NCI-H69 (cell line): Measurements from ENCODE around the gene HTR6.
A peak's percentile ranks its signal among the peaks of the same experiment; 100 is the strongest.

Source experiments
- DNase-seq: peaks from one replicate; lab custom pipeline; 2025; lab: John Stamatoyannopoulos, UW

The HTR6 gene

DNA sequence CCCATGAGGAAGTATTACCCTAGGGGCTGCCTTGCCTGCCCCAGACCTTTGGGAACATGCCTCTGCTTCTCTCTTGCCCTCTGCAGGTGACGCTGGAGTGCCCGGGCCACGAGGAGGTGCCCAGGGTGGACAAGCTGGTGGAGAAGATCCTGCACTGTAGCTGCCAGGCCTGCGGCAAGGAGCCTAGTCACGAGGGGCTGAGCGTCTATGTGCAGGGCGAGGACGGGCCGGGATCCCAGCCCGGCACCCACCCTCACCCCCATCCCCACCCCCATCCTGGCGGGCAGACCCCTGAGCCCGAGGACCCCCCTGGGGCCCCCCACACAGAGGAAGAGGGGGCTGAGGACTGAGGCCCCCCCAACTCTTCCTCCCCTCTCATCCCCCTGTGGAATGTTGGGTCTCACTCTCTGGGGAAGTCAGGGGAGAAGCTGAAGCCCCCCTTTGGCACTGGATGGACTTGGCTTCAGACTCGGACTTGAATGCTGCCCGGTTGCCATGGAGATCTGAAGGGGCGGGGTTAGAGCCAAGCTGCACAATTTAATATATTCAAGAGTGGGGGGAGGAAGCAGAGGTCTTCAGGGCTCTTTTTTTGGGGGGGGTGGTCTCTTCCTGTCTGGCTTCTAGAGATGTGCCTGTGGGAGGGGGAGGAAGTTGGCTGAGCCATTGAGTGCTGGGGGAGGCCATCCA lies 7.8 kb upstream of the HTR6 start:
- no peak for DNase-seq

DNA sequence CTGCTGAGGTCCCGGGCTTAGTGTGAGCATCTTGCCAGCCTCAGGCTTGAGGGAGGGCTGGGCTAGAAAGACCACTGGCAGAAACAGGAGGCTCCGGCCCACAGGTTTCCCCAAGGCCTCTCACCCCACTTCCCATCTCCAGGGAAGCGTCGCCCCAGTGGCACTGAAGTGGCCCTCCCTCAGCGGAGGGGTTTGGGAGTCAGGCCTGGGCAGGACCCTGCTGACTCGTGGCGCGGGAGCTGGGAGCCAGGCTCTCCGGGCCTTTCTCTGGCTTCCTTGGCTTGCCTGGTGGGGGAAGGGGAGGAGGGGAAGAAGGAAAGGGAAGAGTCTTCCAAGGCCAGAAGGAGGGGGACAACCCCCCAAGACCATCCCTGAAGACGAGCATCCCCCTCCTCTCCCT lies 7.2 kb upstream of the HTR6 start:
- no peak for DNase-seq

DNA sequence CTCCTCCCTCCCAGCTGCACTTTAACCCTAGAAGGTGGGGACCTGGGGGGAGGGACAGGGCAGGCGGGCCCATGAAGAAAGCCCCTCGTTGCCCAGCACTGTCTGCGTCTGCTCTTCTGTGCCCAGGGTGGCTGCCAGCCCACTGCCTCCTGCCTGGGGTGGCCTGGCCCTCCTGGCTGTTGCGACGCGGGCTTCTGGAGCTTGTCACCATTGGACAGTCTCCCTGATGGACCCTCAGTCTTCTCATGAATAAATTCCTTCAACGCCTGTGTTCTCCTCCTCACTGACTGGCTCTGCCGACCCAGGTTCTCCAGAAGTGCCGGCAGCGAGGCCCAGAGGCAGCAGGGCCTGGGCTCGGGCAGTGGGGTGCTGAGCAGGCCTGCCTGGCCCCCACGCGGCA lies 6.5 kb upstream of the HTR6 start:
- DNase-seq: no peak

DNA sequence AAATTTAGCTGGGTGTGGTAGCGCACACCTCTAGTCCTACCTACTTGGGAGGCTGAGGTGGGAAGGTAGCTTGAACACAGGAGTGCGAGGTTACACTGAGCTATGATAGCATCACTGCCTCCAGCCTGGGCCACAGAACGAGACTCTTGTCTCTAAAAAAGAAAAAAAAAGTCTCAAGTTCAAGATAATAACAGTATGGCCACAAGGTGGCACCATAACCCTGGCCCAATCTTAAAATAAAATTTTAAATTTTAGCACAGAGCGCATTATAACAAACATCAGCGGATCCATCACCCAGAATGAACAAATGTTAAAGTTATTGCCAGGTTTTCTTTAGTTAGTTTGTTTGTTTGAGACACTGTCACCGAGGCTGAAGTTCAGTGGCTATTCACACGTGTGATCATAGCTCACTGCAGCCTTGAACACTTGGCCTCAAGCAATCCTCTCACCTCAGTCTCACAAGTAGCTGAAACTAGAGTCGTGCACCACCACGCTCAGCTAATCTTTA lies 2.9 kb upstream of the HTR6 start:
- DNase-seq: peak; percentile 30

DNA sequence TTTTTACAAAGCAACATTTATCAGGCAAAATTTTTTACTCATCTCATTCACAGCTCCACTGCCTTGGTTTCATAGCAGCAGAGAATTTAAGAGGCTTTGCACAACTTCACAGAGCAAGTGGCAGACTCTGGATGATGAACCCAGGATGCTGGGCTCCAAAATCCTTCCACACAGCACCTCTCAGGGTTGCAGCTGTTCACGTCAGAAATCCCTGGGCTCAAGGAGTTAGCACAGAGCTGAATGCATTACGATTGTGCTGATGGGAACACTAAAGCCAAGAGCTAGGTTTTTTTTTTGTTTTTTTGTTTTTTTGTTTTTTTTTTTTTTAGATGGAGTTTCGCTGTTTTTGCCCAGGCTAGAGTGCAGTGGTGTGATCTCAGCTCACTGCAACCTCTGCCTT lies 2.4 kb upstream of the HTR6 start:
- DNase-seq: no peak

DNA sequence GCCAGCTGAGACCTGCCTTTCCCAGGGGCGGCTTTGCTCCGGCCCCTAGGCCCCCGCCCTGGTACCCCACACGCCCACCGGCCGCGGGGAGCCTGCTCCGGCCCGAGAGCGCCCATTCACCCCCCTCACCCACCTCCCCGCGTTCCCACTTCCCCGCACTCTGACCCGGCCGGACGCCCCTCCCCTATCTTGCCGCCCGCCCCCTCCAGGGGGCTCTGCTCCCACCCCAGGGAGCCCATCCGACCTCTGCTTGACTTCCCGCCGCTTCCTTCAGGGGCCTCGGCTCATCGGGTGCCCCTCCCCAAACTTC lies 466 bp downstream of the HTR6 start:
- no peak for DNase-seq

DNA sequence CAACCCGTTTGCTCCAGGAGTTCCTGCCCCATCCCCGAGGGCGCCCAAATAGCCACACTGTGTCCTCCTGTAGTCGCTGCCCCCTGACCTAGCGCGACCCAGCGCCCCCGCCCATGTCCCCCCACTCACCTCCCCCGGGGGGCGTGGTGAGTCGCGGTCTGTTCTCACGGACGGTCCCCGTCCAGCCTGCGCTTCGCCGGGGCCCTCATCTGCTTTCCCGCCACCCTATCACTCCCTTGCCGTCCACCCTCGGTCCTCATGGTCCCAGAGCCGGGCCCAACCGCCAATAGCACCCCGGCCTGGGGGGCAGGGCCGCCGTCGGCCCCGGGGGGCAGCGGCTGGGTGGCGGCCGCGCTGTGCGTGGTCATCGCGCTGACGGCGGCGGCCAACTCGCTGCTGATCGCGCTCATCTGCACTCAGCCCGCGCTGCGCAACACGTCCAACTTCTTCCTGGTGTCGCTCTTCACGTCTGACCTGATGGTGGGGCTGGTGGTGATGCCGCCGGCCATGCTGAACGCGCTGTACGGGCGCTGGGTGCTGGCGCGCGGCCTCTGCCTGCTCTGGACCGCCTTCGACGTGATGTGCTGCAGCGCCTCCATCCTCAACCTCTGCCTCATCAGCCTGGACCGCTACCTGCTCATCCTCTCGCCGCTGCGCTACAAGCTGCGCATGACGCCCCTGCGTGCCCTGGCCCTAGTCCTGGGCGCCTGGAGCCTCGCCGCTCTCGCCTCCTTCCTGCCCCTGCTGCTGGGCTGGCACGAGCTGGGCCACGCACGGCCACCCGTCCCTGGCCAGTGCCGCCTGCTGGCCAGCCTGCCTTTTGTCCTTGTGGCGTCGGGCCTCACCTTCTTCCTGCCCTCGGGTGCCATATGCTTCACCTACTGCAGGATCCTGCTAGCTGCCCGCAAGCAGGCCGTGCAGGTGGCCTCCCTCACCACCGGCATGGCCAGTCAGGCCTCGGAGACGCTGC lies 1.1 kb downstream of the HTR6 start:
- DNase-seq: no peak

DNA sequence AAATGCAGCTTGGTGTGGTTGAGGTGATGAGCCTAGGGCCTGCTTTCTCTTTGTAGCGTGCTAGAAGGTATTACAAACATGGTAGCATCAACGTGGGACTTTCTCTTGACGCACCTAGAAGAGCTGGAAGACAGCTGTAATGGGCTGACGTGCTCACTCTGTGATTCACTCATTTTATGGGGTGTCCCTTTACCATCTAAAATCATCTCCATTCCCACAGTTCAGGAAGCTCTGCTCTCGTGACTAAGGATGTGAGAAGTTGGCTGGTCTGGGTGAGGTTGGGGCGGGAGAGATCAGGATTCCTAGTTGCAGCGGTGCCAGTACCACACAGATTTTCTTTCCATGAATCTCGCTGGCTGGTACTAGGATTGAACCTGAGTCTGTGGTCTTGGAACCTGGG lies 4.2 kb downstream of the HTR6 start:
- DNase-seq: no peak

DNA sequence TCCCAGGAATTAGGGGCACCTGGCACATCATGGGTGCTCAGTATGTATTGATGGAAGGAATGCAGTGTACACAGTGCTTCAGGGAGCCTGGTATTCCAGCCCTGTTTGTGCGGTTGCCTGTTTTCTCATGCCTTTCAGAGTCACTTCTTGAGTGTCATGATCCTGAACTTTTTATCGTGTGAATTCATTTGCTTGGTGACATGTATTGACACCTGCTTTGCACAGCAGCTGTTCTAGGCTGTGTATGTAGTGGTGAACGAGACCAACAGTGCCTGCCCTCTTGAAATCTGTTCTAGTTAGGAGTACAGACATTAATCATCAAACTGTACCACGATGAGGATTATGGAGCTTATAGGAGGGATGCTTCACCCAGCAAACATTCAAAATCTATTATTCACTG lies 6.1 kb downstream of the HTR6 start:
- no peak for DNase-seq

DNA sequence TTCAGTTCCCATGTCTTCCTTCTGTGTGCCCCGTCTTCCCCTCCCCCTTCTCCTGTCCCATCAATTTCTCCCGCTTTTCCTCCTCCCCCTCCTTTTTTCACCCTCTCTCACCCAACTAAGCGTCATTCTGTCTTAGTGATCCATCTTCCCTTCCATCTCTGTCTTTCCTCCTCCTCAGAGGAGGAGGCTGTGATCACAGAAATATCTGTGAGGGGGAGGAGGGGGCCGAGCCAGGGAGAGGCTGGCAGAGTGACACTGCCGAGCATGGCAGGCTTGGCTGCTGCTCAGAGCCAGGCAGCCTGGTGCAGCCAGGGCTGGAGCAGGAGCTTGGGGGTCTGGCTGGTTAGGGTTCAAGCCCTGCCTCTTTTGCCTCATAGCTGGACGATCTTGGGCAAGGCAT lies 7.6 kb downstream of the HTR6 start:
- no peak for DNase-seq

DNA sequence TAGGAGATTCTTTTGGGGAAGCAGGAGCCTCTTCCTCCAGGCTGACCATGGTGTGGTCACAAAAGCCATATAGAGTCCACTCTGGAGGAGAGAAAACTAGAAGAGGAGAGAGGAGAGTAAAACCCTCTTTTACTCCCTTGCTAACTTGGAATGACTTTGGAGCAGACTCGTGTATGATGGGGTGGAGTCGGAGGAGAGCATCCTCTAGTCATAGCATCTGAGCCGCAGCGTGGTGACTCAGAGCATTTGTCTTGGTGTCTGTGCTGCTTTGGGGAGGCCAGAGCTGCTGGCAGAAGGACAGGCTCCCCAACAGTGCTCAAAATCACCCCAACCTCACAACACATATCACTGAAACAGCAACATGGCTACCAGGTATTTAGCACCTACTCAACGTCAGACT lies 11.1 kb downstream of the HTR6 start:
- DNase-seq: no peak

DNA sequence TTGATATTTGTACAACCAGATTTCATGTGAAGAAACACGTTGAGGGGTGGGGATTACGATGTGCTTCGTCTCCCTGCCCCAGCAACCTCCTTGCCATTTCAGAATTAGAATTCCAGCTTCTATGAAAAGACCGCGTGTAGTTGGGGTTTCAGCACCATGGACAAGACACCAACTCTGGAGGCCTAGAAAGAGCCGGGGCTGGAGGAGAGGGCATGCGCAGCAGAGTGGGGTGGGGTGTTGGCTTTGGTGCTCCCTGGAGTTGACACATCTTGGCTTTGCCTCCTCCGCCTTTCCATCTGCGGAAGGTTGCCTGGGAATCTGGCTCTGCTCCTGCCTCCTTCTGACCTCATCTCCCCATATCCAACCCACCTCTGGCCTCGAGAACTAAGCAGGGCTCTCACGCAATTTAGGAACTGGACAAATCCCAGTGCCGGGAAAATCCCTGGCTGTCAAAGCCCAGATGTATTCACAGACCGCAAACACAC lies 11.8 kb downstream of the HTR6 start:
- DNase-seq: no peak

DNA sequence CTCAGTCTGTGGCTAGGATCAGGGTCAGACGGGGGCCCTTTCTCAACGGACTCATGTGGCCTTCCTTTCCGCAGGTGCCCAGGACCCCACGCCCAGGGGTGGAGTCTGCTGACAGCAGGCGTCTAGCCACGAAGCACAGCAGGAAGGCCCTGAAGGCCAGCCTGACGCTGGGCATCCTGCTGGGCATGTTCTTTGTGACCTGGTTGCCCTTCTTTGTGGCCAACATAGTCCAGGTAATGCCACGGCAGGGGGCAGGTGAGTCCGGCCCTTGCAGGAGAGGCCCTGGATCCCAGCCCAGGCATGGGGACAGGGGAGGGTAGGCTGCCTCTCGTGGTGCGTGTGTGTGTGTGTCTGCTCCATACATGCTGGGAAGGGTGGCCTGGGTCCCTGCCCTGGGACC lies 13.8 kb downstream of the HTR6 start:
- peak; percentile 26 for DNase-seq

DNA sequence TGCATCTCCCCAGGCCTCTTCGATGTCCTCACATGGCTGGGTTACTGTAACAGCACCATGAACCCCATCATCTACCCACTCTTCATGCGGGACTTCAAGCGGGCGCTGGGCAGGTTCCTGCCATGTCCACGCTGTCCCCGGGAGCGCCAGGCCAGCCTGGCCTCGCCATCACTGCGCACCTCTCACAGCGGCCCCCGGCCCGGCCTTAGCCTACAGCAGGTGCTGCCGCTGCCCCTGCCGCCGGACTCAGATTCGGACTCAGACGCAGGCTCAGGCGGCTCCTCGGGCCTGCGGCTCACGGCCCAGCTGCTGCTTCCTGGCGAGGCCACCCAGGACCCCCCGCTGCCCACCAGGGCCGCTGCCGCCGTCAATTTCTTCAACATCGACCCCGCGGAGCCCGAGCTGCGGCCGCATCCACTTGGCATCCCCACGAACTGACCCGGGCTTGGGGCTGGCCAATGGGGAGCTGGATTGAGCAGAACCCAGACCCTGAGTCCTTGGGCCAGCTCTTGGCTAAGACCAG lies 14.3 kb downstream of the HTR6 start:
- DNase-seq: no peak

DNA sequence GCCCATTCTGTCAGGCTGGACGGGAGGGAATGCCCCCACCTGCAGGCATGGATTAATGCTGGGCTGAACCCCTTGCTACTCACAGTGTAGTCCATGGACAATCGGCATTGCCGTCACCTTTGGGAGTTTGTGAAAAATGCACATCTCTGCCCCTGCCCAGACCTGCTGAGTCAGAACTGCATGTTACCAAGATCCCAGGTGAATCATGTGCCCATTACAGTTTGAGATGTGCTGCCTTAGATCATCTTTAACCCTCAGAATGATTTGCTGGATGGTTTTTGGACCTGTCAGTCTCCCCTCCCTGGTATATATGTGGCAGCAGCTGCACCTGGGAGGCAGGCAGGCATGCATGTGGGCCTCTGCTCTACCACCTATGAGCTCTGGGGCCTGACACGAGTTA lies 15.0 kb downstream of the HTR6 start:
- DNase-seq: no peak

DNA sequence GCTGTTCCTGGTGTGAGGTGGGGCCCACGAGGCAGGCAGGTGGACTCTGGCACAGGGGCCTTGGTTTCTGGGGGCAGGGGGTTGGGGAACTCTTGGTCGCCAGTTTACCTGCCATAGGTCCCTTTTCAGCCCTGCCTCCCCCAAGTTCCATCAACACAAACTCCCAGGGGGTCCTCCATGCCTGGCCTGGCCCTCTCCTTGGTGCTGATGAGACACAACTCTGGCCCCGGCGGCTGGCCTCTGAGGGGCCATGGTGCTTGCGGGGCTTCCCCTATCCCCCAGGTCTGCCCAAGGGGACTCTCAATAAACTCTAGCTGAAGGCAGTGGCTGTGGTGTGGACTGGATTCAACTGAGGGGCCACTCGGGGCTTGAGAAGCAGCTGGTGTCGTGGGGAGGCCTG lies 16.0 kb downstream of the HTR6 start:
- no peak for DNase-seq

DNA sequence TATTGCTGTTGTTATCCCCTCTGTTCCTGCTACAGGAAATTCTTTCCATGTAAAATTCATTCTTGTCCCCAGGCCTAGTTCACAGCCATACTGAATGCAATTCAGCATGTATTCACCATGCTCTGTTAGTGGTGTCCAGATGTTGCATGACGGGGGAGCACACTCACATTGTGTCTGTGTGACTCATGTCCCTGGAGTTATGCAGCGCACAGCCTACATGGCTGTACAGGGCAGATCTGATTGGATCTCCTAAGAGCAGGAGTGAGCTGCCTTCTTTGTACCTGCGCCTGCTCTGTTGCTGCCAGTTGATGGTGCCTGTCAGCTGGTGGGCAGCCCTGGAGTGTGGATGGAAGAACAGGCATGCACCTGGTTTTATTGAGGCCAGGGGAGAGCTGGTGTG lies 17.6 kb downstream of the HTR6 start:
- DNase-seq: peak; percentile 38

DNA sequence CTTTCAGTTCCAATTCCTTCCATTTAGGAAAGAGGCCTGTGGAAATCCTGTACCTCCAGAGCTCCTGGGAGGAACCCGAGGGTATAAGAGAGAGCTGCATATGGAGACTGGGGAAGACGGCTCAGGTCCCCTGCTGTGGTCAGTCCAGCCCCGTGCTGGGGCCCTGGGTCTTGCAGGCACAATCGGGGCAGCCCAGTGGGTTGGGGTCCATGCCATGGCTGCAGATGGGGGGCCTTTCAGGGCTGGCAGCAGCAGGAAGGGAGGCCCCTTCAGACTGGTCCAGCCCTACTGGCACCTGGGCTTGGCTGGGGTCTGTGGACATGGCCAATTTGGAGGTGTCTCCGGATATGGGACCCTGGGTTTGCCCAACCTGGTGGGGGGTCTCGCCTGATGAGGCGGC lies 18.2 kb downstream of the HTR6 start:
- DNase-seq: no peak

DNA sequence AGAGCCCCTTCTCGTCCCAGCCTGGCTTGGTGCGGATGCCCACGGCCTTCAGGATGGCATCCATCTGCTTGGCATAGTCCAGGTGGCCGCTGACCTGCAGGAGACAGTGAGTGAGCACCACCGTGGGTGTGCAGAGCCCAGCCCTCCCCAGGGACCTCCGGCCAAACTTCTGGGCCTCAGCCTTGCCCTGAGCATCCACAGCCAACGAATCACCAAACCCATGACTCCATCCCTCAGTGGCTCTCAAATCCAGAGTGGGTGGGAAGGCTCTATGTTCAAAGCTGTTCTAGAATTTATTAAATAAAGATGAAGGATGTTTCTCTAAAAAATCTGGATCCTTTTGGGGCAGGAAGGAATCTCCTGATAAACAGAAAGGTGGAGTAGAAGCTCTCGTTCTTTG lies 18.7 kb downstream of the HTR6 start:
- DNase-seq: no peak

DNA sequence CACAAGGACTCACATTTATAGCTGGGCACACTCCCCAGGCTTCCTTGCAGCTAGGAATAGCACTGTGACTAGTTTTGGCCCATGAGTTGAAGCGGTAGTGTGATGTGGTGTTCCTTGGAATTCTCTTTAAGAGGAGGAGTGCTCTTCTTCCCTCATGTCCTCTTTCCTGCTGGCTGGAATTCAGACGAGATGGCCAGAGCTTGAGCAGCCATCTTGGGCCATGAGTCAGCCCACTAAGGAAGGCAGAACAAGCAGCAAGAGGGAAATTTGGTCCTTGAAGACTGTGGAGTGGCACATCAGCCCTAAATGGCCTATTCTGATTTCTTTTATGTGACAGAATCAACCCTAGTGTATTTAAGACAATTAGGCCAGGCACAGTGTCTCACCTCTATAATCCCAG lies 20.0 kb downstream of the HTR6 start:
- no peak for DNase-seq

DNA sequence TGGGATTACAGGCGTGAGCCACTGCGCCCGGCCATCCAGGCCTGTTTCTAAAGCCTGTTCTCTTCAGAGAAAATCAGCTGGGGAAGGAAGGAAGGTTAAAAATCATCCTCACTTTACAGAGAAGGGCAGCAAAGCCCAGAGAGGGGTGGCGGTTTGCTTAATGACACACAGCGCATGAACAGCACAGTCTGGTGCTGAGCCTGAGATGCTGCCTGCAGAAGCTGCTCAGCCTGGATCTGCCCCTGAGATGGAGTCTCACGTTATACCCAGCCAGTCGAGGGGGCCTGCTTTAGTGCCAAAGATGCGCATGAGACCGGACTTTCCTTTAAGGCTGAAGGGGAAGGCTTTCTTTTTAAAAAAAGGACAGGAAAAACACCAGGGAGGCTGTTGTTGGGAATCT lies 21.3 kb downstream of the HTR6 start:
- no peak for DNase-seq

DNA sequence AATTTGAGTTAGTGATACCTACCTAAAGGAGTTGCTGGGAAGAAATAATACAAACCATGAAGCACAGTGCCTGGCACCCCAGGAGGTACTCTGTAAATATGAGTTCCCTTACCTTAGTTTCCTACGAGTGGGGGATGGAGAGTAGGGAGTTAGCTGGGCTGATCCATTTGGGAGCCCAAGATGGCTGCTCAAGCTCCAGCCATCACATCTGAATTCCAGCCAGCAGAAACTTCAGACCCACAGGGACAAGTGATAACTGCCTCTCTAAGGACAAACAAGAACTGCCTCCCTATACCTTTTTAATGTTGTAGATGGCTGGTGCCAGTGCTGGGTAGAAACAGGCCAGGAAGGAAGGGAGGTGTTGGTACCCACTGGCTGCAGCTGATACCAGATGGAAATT lies 22.7 kb downstream of the HTR6 start:
- DNase-seq: no peak
